Midbrain (tissue), 1 donor: Measurements from ENCODE around the gene TFDP1.

Experiments
- DNase-seq: peaks from one replicate; lab custom pipeline; 2025; lab: John Stamatoyannopoulos, UW

The TFDP1 gene

DNA sequence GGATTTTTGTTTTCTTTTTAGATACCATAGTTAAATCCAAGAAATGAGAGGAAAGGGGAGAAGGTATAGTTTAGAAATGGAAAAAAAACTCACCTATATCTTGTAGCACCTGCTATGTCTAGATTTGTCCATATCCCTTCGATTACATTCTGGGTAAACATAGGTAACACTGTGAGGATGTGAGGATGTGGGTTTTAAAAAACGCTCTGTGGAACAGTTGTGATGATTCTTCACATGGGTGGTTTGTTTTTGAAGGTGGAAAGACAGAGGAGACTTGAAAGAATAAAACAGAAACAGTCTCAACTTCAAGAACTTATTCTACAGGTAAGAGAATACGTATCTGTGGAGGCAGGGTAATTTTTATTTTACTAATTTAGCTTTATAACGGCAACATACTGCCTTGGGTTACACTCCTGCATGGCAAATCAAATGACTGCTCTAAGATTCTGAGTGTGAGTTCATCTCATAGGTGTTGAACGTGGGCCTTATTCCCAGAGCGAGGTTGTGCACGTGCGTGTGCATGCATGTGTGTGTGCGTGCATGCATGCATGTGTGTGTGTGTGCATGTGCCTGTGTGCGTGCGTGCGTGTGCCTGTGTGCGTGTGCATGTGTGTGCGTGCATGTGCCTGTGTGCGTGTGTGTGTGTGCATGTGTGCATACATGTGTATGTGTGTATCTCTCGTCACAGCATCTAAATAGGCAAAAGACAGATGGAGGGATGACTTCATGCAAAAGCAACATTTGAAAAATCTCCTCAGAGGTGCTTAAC is 49.9 kb downstream of the TFDP1 start:
- DNase-seq, result no peak

DNA sequence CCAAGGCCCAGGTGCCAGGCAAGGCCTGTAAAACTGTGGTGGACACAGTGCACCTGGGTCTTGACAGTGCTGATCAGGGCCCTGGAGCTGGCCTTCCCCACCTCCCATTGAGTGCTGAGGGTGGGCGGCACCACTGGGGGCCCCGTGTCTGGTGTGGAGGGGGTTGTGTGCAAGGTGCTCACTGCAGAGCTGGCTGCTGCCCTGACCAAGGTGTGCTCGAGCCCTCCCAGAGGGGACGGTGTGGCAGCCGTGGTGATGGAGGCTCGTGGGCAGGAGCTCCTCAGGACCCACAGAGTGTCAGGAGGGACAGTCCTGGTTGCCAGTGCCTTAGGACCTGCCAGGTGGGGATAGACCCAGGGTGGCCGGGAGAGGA is 50.5 kb downstream of the TFDP1 start:
- no peak for DNase-seq

DNA sequence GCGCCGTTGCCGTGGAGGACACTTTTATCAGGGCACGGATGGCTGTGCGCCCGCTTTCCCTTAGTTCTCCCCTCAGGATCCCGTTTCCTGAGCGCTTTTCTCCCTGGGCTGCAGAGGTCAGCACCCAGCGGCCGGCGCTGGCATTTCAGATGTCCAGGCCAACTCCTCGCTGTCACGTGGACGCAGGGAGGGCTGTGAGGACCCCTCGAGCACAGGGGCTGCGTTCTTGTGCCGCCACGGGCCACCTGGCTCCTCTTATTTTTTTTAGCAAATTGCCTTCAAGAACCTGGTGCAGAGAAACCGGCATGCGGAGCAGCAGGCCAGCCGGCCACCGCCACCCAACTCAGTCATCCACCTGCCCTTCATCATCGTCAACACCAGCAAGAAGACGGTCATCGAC is 51.2 kb downstream of the TFDP1 start:
- DNase-seq, result no peak

DNA sequence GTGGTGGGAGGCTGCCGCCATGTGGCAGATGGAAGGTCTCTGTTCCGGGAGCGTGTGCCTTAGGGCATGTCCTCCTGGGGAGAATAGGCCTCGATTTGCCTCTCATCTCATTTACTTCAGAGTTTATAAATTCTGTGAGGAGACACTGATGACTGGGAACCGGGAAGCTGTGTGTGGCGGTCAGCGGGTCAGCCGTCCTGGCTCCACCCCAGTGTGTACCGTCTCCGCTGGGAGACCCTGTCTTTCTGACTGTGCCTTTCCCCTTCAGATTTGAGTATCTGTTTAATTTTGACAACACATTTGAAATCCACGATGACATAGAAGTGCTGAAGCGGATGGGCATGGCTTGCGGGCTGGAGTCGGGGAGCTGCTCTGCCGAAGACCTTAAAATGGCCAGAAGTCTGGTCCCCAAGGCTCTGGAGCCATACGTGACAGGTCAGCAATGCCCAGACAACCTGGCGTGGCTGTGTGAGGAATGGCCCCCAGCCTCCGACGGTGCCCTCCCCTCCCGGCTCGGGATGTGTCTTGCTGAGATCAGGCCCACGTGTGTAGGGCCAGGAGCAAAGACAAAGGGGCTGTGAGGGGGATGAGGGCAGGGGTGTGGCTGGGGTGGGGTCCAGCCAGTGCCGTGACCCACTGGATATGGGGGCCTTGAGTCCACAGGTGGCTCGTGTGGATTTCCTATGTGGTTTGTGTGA is 51.9 kb downstream of the TFDP1 start:
- DNase-seq, result no peak

DNA sequence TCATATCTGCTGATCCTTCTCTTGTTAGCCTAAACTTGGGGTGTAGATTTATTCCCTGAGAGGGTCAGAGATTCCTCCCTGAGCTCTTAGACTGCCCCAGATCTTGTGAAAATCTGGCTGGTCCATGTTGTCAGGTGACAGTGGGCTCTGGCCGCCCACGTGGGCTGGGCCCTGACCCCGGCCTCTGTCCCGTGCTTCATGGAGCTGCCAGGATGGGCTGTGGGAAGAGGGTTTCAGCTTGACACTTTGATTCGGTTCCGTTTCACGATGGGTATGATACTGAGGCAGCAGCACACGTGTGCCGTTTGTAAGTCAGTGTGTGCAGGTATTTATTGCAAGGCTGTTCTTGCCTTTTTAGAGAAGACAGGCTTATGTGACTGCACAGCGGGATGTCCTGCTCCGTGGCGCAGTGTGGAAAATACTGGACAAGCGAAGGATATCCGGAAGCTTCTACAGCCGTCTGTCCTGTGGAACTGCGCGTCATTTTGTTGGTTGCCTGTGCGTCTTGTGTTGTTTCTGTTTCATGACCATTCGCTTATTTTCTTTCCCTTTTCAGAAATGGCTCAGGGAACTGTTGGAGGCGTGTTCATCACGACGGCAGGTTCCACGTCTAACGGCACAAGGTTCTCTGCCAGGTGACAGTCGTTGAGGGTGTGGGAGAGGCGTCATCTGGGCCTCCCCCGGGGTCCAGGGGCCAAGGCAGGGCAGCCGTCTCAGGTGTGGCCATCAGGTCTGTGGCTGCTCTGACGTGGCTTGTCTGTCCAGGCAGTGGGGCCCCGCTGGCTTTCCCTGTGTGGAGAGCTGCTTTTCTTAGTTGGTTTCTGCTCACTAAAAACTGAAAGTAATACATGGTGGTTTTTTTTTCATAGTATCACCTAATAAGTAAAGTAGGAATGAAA is 53.0 kb downstream of the TFDP1 start:
- no peak for DNase-seq

DNA sequence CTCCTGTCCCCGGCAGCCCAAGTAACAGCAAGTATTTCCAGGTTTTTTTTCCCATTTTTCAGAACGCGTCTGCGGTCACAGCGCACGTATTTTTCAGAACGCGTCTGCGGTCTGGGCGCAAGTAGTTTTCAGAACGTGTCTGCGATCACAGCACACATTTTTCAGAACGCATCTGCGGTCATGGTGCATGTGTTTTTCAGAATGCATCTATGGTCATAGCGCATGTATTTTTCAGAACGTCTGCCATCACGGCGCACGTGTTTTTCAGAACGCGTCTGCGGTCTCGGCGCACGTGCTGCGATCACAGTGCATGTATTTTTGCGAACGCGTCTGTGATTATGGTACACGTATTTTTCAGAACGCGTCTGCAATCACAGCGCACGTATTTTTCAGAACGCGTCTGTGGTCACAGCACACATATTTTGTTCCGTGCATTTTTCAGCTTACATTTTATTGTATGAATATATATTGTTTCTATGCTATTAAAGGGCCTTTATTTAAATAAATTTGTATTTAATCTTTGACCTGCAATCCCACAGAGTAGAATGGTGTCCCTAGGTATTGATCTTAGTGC is 53.7 kb downstream of the TFDP1 start:
- no peak for DNase-seq

DNA sequence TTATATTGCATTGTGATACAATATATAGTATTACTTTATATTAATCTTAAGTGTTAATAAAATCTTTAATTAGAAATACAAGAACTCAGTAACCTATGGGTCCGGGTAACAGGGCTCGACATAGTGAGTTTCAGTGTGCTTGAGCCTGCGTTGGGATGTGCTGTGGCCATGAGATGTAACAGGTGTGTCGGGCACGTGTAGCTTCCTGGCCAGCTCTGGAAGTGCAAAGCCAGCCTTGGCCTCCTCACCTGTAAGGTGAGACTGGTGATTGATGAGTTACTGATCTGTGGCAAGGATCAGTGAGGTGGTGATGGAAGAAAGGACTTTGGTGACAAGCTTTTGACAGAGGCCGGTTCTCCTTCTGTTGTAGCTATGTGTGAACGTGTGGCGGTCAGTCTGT is 54.3 kb downstream of the TFDP1 start:
- no peak for DNase-seq

DNA sequence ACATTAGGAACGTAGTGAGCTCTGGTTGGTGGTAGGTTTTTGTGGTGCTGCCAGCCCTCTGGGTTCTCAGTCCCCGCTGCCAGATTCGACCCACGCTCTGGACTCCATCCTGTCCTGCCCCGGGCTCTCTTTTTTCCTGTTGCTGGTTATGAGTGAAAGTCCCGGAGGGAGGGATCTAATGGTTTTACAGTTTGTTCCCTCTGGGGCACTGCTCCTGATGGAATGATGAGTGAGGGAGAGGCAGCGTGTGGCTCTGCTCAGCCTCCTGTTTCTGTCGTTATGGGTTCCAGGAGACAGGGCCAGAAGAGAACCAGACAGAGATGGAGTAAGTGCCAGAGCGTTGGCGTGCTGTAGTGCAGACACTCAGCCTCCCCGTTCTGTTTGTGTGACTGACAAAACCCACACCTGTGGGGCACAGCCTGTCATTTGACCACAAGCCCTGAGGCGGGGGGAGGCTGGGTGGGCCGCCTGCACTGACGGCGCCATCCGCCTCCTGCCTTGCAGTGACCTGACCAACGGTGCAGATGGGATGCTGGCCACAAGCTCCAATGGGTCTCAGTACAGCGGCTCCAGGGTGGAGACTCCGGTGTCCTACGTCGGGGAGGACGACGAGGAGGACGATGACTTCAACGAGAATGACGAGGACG is 55.2 kb downstream of the TFDP1 start:
- DNase-seq, result no peak

DNA sequence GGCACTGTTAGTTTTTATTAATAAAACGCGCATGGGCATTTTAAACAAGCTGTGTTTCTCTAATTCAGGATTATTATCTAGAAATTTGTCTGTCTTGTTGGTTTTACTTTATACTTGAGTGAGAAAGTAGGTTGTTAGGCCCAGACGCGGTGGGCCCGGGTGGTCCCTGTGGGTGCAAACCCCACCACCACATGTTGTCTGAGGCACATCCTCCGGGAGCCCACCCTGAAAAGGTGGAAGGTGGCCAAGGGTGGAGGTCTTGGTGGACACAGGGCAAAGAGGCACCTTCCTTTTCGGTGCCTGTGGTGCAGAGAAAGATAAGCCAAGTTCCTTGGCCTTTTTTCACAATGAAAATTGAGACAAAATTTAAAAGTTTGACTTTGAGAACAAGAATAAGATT is 56.9 kb downstream of the TFDP1 start:
- no peak for DNase-seq

DNA sequence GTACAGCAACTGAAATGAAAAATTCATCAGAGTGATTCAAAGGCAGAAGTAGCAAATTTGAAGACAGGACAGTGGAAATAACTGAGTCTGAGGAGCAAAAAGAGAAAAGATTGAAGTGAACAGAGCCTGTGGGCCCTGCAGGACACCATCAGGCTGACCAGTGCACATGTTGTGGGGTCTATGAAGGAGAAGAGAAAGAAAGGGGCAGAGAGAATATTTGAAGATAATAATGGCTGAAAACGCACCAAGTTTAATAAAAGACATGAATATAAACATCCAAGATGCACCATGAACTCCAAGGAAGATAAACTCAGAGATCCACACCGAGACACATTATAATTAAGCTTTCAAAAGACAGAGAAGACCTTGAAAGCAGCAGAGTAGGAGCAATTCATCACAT is 58.0 kb downstream of the TFDP1 start:
- no peak for DNase-seq

DNA sequence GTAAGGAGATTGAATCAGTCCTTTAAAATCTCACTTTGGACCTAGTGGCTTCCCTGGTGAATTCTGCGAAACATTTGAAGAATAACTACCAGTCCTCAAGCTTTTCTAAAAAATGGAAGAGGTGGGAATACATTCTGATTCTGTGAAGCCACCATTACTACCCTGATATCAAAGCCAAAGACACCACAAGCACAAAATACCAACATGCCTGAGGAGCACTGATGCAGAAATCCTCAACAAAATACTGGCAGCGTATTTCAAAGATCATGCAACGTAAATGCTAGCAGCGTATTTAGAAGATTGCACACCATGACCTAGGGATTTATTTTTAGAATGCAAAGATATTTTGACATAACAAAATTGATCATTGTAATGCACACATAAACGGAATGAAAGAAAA is 59.0 kb downstream of the TFDP1 start:
- no peak for DNase-seq

DNA sequence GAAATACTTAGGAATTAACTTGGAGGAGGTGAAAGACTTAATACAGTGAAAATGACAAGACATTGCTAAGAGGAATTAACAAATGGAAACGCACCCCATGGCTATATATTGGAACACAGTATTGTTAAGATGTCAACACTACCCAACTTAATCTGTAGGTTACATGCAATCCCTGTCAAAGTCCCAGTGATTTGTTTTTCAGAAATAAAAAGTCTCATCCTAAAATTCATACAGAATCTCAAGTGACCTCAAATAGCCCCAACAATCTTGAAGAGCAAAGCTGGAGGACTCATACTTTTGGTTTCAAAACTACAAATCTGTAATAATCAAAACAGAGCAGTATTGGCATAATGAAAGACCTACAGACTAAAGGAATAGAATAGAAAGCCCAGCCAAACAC is 60.2 kb downstream of the TFDP1 start:
- no peak for DNase-seq

DNA sequence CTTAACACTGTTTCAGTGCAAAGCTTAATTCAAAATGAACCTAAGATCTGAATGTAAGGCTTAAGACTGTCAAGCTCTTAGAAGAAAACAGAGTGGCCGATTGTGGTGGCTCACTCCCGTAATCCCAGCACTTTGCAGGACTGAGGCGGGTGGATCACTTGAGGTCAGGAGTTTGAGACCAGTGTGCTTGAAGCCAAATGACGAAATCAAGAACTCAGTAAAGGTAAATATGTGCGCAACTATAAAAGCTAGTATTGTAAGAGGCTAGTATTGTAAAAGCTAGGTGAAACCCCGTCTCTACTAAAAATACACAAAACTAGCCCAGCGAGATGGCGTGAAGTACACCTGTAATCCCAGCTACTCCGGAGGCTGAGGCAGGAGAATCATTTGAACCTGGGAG is 60.8 kb downstream of the TFDP1 start:
- no peak for DNase-seq

DNA sequence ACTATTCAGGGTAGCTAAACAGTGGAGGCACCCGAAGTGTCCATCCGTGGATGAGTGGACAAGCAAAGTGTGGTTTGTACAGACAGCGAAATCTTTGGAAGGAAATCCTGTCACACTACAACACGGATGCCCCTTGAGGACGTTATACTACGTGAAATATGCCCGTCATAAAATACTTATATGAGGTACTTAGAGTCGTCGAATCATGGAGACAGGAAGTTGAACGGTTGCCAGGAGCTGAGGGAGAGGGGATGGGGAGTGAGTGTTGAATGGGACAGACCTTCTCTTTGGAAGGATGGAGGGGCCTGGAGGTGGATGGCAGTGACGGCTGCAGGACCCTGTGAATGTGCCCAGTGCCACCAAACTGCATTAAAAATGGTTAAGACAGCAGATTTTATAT is 61.8 kb downstream of the TFDP1 start:
- no peak for DNase-seq

DNA sequence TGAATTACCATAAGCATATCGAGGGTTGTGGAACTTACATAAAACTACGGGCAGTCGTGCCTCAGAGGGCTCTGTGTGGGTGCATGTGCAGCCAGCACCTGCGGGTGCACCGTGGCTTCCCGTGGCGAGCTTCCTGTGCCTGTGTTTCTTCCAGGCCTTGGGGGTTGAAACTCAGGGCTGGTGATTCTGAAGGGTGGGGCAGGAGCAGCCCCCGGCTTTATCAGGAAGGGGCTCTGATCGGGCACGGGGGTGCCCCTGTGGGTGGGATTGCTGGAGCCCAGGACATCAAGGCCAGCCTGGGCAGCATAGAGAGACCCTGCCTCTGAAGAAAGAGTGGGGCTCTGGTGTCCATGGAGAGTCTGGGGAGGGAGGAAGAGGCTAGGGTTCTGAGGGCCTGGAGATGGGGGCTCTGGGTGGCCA is 62.4 kb downstream of the TFDP1 start:
- DNase-seq, result no peak

DNA sequence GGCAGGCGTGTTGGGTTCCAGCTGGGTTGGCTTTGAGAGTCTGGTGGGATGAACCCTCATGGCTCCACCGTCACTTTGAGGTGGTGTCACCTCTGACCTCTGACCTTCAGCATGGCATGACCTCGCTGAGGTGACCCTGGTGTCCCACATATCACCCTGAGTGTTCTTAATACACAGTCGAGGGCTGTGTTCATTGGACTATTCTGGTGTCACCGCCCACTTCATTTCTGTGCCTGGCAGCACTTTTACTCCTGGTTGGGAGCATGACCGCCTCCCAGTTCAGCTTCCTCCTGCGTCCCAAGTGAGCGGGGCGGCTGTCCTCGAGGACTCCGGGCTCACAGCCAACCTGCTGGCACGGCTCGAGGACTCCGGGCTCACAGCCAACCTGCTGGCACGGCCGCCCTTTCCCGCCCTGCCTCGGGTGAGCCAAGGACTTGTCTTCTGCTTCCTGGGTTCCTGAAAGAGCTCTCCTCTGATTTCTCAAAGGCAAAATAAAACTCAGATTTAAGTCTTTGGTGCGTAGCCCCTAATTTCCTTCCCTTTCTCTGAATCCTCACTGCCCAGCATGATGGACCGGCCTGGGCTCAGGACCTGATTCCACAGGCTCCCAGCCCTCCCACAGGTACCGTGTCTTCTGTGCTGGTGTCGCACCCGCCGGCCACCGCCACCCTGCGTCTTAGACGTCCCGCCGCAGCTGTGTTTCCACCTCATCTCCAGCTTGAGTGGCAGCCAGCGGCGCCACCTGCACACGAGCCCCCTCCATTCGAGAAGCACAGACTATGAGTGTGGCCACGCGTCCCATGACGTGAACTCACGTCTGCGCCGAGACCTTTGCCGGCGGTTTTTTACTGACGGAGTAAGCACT is 63.0 kb downstream of the TFDP1 start:
- DNase-seq, result peak; percentile 86

DNA sequence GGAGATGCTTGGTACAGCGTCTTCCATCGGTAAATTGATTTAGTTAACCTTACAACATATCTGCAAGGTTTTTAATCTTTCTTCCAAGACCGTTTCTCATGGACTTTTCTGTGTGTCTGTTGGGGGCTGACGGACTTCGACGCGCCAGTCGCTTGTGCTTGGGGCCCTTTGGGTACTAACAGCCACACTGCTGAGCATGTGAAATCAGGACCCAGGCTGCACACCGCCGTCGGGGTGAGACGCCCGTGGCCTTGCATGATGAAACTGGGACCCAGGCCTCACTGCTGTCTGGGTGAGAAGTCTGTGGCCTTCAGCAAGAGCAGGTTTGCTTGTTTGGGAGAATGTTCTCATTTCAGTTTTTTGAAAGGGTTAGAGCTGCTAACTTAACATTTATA is 63.7 kb downstream of the TFDP1 start:
- DNase-seq, result no peak

DNA sequence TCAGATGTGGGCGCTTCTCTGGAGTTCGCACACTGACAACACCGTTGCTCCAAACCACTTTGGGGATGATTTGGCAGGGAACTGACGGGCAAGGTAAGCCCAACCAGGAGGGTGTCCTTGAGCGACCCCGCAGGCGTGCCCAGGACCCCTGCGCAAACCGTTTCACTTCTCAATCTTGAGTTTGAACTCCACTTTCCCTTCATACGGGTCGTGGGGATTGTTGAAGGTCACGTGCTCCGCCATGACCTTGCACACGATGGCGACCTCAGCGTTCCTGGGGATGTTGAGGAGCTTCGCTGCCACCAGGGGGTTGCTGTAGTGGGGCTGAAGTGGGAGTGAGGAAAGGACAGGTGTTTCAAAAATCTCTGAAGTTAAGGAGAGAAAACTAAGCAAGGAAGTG is 64.7 kb downstream of the TFDP1 start:
- no peak for DNase-seq

DNA sequence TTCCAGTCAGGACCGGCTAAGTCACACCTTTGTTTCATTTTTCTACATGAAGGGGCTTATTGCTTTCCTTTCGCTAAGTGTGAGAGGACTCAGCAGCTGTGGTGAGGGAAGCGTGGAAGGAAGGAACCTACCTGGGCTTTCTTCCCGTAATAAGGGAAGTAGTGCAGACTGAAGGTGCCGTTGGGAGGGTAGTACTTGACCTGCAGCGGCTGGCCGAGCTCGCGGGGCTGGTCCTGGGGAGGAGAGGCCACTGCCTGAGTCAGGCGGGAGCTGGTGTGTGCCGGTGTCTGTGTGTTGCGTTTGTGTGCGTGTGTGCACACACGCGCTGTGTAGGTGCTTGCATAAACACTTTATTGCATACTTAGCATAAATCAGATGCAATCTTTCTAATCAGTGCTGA is 65.7 kb downstream of the TFDP1 start:
- DNase-seq, result no peak

DNA sequence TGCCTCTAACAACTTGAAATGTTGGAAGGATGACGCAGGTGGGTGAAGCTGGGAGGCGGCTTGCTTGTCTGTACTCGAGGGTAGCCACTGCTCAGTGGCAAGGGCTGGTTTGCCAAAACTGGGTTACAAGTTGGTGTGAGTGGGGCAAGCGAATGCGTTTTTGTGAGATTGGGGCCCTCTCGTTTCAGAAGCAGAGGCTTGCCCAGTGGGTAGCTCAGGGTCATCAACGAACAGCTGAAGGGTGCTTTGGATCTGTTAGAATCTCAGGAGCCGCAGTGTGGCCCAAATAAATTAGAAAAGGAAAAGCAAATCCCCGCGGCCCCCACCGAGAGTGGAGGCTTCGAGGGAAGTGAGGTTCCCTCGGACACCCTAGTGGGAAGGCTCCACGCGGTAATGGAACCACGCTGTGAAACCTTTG is 66.2 kb downstream of the TFDP1 start:
- DNase-seq, result no peak
